Measurements from ENCODE around the gene NADSYN1.
"Not testable (repeated sequence)": the region's sequence is repeated elsewhere in the genome, so short reads cannot be mapped to it uniquely, and the experiment has no call there.

NADSYN1 gene

DNA sequence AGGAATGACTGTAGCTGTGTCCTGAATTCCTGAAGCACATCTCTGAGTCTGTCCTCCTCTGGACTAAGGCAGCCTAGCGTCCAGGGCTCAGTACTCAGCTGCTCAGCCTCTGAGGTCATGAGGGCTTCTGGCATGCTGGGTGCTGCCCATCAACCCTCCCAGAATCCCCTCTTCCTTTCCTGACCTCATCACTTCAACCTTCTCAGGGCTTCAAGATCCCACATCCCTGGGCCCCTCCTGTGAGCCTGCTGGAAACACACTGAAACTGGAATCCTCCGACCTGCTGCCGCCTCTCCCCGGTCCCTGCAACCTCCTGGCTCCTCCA is 85.6 kb downstream of the NADSYN1 start:
- TF ChIP-seq, protein P1, sequence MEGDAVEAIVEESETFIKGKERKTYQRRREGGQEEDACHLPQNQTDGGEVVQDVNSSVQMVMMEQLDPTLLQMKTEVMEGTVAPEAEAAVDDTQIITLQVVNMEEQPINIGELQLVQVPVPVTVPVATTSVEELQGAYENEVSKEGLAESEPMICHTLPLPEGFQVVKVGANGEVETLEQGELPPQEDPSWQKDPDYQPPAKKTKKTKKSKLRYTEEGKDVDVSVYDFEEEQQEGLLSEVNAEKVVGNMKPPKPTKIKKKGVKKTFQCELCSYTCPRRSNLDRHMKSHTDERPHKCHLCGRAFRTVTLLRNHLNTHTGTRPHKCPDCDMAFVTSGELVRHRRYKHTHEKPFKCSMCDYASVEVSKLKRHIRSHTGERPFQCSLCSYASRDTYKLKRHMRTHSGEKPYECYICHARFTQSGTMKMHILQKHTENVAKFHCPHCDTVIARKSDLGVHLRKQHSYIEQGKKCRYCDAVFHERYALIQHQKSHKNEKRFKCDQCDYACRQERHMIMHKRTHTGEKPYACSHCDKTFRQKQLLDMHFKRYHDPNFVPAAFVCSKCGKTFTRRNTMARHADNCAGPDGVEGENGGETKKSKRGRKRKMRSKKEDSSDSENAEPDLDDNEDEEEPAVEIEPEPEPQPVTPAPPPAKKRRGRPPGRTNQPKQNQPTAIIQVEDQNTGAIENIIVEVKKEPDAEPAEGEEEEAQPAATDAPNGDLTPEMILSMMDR (IDR thresholded peaks at IDR 0.05; ENCODE audit: unreplicated experiment in 3 of 3), result no peak
- Mint-ChIP-seq H3K27ac (peak overlapping the region in 1 of 3 experiments; percentile 13), H3K4me3 (no peak overlapping the region), H3K4me1 (peaks cover 21% of the 10 kb centered on the region), H3K9me3 (no peaks in the 10 kb centered on the region), H3K36me3 (ENCODE audit: low read depth) (peaks cover 4% of the 10 kb centered on the region), H3K27me3 (ENCODE audit: low read depth) (peaks cover 10% of the 10 kb centered on the region)

DNA sequence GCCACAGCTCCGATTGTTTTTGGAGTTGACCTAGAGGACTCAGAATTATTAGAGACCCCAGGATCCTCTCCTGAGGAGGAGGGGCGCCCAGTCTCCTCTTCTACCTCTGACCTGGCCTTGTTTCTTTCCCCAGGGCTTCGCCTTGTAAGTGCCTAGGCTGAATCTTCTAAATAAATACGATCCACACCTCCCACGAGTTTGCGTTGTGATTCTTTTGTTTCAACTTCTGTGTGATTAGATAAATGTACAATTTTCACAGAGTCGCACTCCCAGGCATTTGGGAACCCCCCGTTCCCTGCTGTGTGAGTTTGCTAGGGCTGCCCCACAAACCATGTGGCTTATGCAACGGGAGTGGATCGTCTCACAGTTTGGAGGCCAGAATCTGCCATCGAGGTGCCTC is 86.0 kb downstream of the NADSYN1 start:
- Mint-ChIP-seq H3K9me3 (no peaks in the 10 kb centered on the region), H3K27ac (peak overlapping the region in 1 of 3 experiments; percentile 13), H3K4me3 (no peak overlapping the region), H3K4me1 (peaks cover 25% of the 10 kb centered on the region), H3K27me3 (ENCODE audit: low read depth) (peaks cover 10% of the 10 kb centered on the region), H3K36me3 (ENCODE audit: low read depth) (peaks cover 4% of the 10 kb centered on the region)
- TF ChIP-seq, protein P1 (IDR thresholded peaks at IDR 0.05; ENCODE audit: unreplicated experiment in 3 of 3), result no peak

DNA sequence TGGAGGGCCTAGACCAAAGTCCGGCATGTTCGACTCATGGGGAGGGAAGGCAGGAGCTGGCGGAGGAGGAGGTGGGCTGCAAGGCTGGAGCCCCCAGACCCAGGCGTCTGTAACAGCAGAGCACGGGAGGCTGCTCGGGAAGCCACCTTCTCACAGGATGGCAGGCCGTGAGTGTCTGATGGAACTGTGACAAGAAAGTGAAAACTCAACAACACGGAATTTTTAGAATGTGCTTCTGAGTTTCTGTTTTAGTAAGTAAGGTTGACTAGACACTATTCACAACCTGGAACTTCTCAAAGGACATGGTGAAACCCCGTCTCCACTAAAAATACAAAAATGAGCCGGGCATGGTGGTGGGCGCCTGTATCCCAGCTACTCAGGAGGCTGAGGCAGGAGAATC is 87.0 kb downstream of the NADSYN1 start:
- not testable (repeated sequence) for H3K9me3 Mint-ChIP-seq; H3K36me3 Mint-ChIP-seq (ENCODE audit: low read depth); H3K4me3 Mint-ChIP-seq; H3K27ac Mint-ChIP-seq
- Mint-ChIP-seq H3K27me3 (ENCODE audit: low read depth) (peaks cover 10% of the 10 kb centered on the region), H3K4me1 (peaks cover 31% of the 10 kb centered on the region)

DNA sequence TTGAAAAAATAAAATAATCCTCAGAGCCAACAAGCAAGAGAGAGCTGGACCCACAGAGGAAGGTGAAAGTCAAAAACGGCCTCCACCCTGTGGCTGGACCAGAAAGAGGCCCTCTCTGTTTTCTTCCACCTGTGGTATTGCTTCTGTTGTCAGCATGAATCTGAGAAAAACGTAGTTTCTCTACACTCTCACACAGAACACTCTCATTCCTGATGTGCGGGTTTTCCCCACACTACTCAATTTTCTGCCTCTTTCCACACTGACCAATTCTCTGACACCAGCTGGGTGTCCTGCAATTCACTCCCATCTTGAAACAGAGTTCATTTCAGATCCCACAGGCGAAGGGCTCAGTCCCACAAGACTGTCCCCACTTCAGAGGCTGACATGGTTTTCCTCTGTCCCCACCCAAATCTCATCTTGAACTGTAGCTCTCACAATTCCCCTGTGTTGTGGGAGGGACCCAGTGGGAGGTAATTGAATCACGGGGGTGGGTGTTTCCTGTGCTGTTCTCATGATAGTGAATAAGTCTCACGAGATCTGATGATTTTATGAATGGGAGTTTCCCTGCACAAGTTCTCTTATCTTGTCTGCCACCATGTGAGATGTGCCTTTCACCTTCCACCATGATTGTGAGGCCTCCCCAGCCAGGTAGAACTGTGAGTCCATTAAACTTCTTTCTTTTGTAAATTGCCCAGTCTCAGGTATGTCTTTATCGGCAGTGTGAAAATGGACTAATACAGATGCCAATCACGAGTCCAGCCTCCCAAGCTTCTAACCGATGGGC is 87.7 kb downstream of the NADSYN1 start:
- not testable (repeated sequence) for H3K27ac Mint-ChIP-seq; H3K9me3 Mint-ChIP-seq; H3K36me3 Mint-ChIP-seq (ENCODE audit: low read depth); H3K4me3 Mint-ChIP-seq
- Mint-ChIP-seq H3K4me1 (peaks cover 26% of the 10 kb centered on the region), H3K27me3 (ENCODE audit: low read depth) (peaks cover 10% of the 10 kb centered on the region)

DNA sequence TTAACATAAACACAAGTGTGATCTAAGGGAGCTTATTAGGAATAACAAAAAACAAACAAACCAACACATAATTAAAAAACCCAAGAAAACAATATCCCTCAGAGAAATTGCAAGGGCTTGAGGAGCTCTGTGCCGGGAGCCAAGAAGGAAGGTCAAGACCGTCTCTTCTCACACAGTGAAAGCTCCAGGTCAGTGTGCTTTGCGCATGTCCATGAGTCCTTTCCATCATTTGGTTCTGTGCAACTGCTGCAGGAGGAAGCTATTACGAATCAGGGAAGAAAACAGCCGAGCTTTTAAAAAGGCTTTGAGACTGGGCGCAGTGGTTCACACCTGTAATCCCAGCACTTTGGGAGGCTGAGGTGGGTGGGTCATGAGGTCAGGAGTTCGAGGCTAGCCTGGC is 89.4 kb downstream of the NADSYN1 start:
- Mint-ChIP-seq H3K27me3 (ENCODE audit: low read depth) (peaks cover 11% of the 10 kb centered on the region), H3K4me1 (peaks cover 26% of the 10 kb centered on the region), H3K36me3 (ENCODE audit: low read depth) (peaks cover 4% of the 10 kb centered on the region), H3K9me3 (peaks cover 10% of the 10 kb centered on the region), H3K4me3 (no peak overlapping the region), H3K27ac (no peak overlapping the region)
- TF ChIP-seq, protein P1 (IDR thresholded peaks at IDR 0.05; ENCODE audit: unreplicated experiment in 3 of 3), result no peak

DNA sequence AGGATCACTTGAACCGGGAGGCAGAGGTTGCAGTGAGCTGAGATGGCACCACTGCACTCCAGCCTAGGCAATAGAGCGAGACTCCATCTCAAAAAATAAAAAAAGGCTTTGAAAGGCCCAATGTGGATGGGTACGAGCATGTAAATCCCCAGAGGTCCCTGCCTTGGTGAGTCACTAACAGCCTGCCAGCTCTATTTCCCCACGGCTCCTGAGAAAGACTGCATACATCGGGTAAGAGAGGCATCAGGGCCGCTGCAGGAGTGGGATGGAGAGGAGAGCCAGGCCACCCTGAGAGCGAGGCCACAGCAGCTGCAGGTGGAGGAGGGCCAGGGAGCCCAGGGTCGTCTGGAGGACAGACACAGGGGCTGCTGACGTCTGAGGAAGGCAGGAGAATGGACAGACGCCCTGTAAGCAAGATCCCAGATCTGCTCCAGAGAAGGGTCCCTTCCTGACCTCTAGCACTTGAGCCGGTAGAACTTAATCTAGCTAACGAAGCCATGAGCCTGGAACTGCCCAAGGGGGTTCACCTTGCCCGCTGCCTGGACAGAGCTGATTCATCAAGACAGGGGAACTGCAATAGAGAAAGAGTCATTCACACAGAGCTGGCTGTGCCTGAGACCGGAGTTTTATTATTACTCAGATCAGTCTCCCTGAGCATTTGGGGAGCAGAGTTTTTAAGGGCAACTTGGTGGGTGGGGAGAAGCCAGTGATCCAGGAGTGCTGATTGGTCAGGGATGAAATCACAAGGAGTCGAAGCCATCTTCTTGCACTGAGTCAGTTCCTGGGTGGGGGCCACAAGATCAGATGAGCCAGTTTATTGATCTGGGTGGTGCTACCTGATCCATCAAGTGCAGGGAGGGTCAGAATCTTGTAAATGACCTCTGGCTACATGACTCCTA is 90.1 kb downstream of the NADSYN1 start:
- H3K36me3 Mint-ChIP-seq (ENCODE audit: low read depth), result peaks cover 4% of the 10 kb centered on the region
- H3K4me3 Mint-ChIP-seq, result no peak overlapping the region
- H3K9me3 Mint-ChIP-seq, result peaks cover 10% of the 10 kb centered on the region
- peaks cover 26% of the 10 kb centered on the region for H3K4me1 Mint-ChIP-seq
- peak overlapping the region in 2 of 3 experiments; percentile 22 to 66 for H3K27ac Mint-ChIP-seq
- TF ChIP-seq, protein P1 (IDR thresholded peaks at IDR 0.05; ENCODE audit: unreplicated experiment in 3 of 3), result no peak
- peaks cover 11% of the 10 kb centered on the region for H3K27me3 Mint-ChIP-seq (ENCODE audit: low read depth)

Measured in nephron (organoid).